Activated CD4-positive, alpha-beta memory T cell treated with anti-CD3 and anti-CD28 coated beads, Interleukin-2, amount 10 ng/mL, durations not matched to agents 7 days and 5 days (primary cell): ENCODE results near the gene TMEM213. TPM values are rescaled to one million over a fixed set of nuclear protein-coding genes. Genes with fewer than 3 reads are reported as not detected.
"Not testable (repeated sequence)": the region's sequence is repeated elsewhere in the genome, so short reads cannot be mapped to it uniquely, and the experiment has no call there.

Source experiments
- CTCF ChIA-PET: fragments of 350-600 bp; sonication (Branson Sonifier 250); formaldehyde crosslinking; loops from one replicate; lab custom pipeline; 2021; ENCODE audit warnings: antibody characterized with exemption, inconsistent platforms; lab: Charles Lee
- POLR2A ChIA-PET: fragments of 350-600 bp; sonication (Branson Sonifier 250); formaldehyde crosslinking; loops from one replicate; lab custom pipeline; 2021; ENCODE audit warnings: antibody characterized with exemption; lab: Charles Lee
- DNase-seq: peaks from one replicate; pipeline ENCODE4 v3.0.0-alpha.2; 2020
- H3K27ac Mint-ChIP-seq: one replicate; pipeline ENCODE4 v1.8.0; 2021; ENCODE audit warnings: mild to moderate bottlenecking, mixed read lengths
- H3K27me3 Mint-ChIP-seq: one replicate; pipeline ENCODE4 v1.8.0; 2021; ENCODE audit warnings: mixed read lengths
- H3K36me3 Mint-ChIP-seq: one replicate; pipeline ENCODE4 v1.8.0; 2021; ENCODE audit warnings: low read depth, mixed read lengths
- H3K4me1 Mint-ChIP-seq: one replicate; pipeline ENCODE4 v1.8.0; 2021; ENCODE audit warnings: mixed read lengths
- H3K4me3 Mint-ChIP-seq: one replicate; pipeline ENCODE4 v1.8.0; 2021; ENCODE audit warnings: mild to moderate bottlenecking, mixed read lengths
- H3K9me3 Mint-ChIP-seq: one replicate; pipeline ENCODE4 v1.8.0; 2021; ENCODE audit warnings: mixed read lengths
- total RNA-seq, 2 experiments: library from RNA; stranded (reverse); gene quantifications; one replicate each; pipeline ENCODE4 v1.2.3, GENCODE V29; 2021

The TMEM213 gene
- total RNA-seq, 2 experiments from 2014 or later: 0.73 to 1.1 TPM

DNA sequence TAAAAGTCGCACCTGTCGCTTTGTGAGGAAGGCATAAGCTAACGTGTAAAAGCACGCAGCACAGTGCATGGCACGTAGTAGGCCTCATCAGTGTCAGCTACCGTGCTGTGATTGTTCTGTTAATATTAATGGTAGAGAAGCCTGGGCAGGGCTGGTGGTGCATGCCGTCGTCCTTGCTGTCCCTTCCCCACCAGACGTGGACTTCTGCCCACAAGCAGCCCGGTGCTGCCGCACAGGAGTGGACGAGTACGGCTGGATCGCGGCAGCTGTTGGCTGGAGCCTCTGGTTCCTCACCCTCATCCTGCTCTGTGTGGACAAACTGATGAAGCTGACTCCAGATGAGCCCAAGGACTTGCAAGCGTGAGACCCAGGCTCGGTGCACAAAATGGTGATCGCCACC, 4.9 kb downstream of the TMEM213 start:
- ChIA-PET POLR2A (no interaction called here), CTCF (interaction anchor here (0.9 kb wide), 1 partner anchor 63 kb away, joined by 3 read pairs; no protein-coding TSS in a partner anchor)
- no peaks in the 10 kb centered on the region for H3K9me3 Mint-ChIP-seq
- H3K4me1 Mint-ChIP-seq: peaks cover 24% of the 10 kb centered on the region
- H3K4me3 Mint-ChIP-seq: no peak overlapping the region
- no peak overlapping the region for H3K27ac Mint-ChIP-seq
- no peaks in the 10 kb centered on the region for H3K36me3 Mint-ChIP-seq
- H3K27me3 Mint-ChIP-seq: peaks cover 5% of the 10 kb centered on the region
- DNase-seq: no peak

GRCh38 chr7:138804618-138805017, 6.8 kb downstream of the TMEM213 start:
- no peak overlapping the region for H3K4me3 Mint-ChIP-seq
- CTCF ChIA-PET: no interaction called here
- H3K4me1 Mint-ChIP-seq: peaks cover 13% of the 10 kb centered on the region
- POLR2A ChIA-PET: no interaction called here
- DNase-seq: no peak
- H3K27ac Mint-ChIP-seq: no peak overlapping the region
- no peaks in the 10 kb centered on the region for H3K36me3 Mint-ChIP-seq
- H3K9me3 Mint-ChIP-seq: no peaks in the 10 kb centered on the region
- H3K27me3 Mint-ChIP-seq: peaks cover 3% of the 10 kb centered on the region

- Mint-ChIP-seq H3K36me3 (peaks cover 5% of the 10 kb centered on the region), H3K27ac (no peak overlapping the region), H3K4me3 (no peak overlapping the region), H3K4me1 (peaks cover 26% of the 10 kb centered on the region), H3K27me3 (no peaks in the 10 kb centered on the region), H3K9me3 (peaks cover 3% of the 10 kb centered on the region)
- no peak for DNase-seq
- ChIA-PET POLR2A (no interaction called here), CTCF (no interaction called here)
These were observed 11.6 kb downstream of the TMEM213 start for GRCh38 chr7:138809346-138809745.

- H3K4me1 Mint-ChIP-seq: peaks cover 26% of the 10 kb centered on the region
- CTCF ChIA-PET, H3K36me3 Mint-ChIP-seq, H3K4me3 Mint-ChIP-seq, H3K27ac Mint-ChIP-seq, H3K9me3 Mint-ChIP-seq, POLR2A ChIA-PET, H3K27me3 Mint-ChIP-seq, DNase-seq: not testable (repeated sequence)
These were observed 13.5 kb downstream of the TMEM213 start for GRCh38 chr7:138811327-138811726.

GRCh38 chr7:138813945-138814344, 16.2 kb downstream of the TMEM213 start:
- peaks cover 31% of the 10 kb centered on the region for H3K4me1 Mint-ChIP-seq
- H3K36me3 Mint-ChIP-seq: peaks cover 10% of the 10 kb centered on the region
- no peak for DNase-seq
- ChIA-PET CTCF (interaction anchor here (1.2 to 2.1 kb wide), 2 partner anchors 73 to 75 kb away, joined by 4 to 6 read pairs; no protein-coding TSS in a partner anchor), POLR2A (interaction anchor here (1.0 to 1.3 kb wide), 2 partner anchors 13 to 49 kb away, joined by 3 read pairs; no protein-coding TSS in a partner anchor)
- H3K27ac Mint-ChIP-seq: peak overlapping the region; percentile 56
- peaks cover 3% of the 10 kb centered on the region for H3K9me3 Mint-ChIP-seq
- no peak overlapping the region for H3K4me3 Mint-ChIP-seq
- H3K27me3 Mint-ChIP-seq: no peaks in the 10 kb centered on the region

DNA sequence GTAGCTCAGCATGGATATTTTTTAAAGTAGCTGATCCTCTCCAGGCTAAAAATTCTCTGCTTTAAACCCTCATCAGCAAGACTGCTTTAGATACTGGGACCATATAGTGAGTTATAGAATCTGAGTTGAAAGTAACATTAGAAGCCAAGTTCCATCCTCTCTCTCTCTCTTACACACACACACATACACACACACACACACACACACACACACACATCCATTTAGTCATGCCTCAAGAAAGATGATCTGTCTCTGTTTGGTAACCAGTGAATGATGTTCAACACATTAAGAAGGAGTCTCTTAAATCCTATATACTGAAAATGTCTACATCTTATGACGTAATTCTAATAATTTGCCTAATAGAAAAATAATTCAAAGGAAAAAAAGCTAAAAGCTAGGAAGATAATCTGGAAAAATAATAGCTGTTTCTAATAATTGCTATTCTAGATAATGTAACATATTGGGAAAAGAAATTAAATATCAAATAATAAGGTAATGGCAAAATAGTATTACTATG, 17.1 kb downstream of the TMEM213 start:
- CTCF ChIA-PET: interaction anchor here (1.2 to 2.1 kb wide), 2 partner anchors 72 to 76 kb away, joined by 4 to 6 read pairs; no protein-coding TSS in a partner anchor
- Mint-ChIP-seq H3K27me3 (no peaks in the 10 kb centered on the region), H3K9me3 (peaks cover 3% of the 10 kb centered on the region), H3K4me1 (peaks cover 31% of the 10 kb centered on the region), H3K27ac (no peak overlapping the region), H3K36me3 (peaks cover 10% of the 10 kb centered on the region), H3K4me3 (no peak overlapping the region)
- POLR2A ChIA-PET: interaction anchor here (1.0 kb wide), 1 partner anchor 12 kb away, joined by 3 read pairs; no protein-coding TSS in a partner anchor
- DNase-seq: no peak

- Mint-ChIP-seq H3K27ac (no peak overlapping the region), H3K4me3 (no peak overlapping the region), H3K27me3 (peaks cover 1% of the 10 kb centered on the region), H3K36me3 (peaks cover 10% of the 10 kb centered on the region), H3K4me1 (peaks cover 31% of the 10 kb centered on the region), H3K9me3 (peaks cover 3% of the 10 kb centered on the region)
- ChIA-PET CTCF (no interaction called here), POLR2A (interaction anchor here (1.1 kb wide), 1 partner anchor 64 kb away, joined by 4 read pairs; no protein-coding TSS in a partner anchor)
- DNase-seq: no peak
These were observed 18.9 kb downstream of the TMEM213 start for GRCh38 chr7:138816650-138817049.

GRCh38 chr7:138819625-138820024, 21.8 kb downstream of the TMEM213 start:
- H3K36me3 Mint-ChIP-seq: peaks cover 5% of the 10 kb centered on the region
- no peaks in the 10 kb centered on the region for H3K9me3 Mint-ChIP-seq
- DNase-seq: no peak
- peaks cover 5% of the 10 kb centered on the region for H3K27me3 Mint-ChIP-seq
- ChIA-PET POLR2A (no interaction called here), CTCF (no interaction called here)
- H3K27ac Mint-ChIP-seq: no peak overlapping the region
- peaks cover 15% of the 10 kb centered on the region for H3K4me1 Mint-ChIP-seq
- no peak overlapping the region for H3K4me3 Mint-ChIP-seq

GRCh38 chr7:138821912-138822311, 24.1 kb downstream of the TMEM213 start:
- CTCF ChIA-PET: no interaction called here
- POLR2A ChIA-PET: interaction anchor here (0.6 kb wide), 1 partner anchor 453 kb away, joined by 3 read pairs; no protein-coding TSS in a partner anchor
- H3K4me3 Mint-ChIP-seq: no peak overlapping the region

GRCh38 chr7:138822867-138823535, 25.2 kb downstream of the TMEM213 start:
- DNase-seq: no peak
- Mint-ChIP-seq H3K4me1 (peaks cover 11% of the 10 kb centered on the region), H3K9me3 (peaks cover 6% of the 10 kb centered on the region), H3K36me3 (peaks cover 2% of the 10 kb centered on the region), H3K27ac (no peak overlapping the region), H3K27me3 (peaks cover 21% of the 10 kb centered on the region), H3K4me3 (no peak overlapping the region)
- CTCF ChIA-PET: no interaction called here
- POLR2A ChIA-PET: no interaction called here

More at GRCh38 chr7:138821912-138822311, 24.1 kb downstream of the TMEM213 start:
- H3K4me1 Mint-ChIP-seq: peaks cover 11% of the 10 kb centered on the region
- H3K9me3 Mint-ChIP-seq: peaks cover 3% of the 10 kb centered on the region
- DNase-seq: no peak
- H3K27ac Mint-ChIP-seq: no peak overlapping the region
- peaks cover 14% of the 10 kb centered on the region for H3K27me3 Mint-ChIP-seq
- peaks cover 3% of the 10 kb centered on the region for H3K36me3 Mint-ChIP-seq

DNA sequence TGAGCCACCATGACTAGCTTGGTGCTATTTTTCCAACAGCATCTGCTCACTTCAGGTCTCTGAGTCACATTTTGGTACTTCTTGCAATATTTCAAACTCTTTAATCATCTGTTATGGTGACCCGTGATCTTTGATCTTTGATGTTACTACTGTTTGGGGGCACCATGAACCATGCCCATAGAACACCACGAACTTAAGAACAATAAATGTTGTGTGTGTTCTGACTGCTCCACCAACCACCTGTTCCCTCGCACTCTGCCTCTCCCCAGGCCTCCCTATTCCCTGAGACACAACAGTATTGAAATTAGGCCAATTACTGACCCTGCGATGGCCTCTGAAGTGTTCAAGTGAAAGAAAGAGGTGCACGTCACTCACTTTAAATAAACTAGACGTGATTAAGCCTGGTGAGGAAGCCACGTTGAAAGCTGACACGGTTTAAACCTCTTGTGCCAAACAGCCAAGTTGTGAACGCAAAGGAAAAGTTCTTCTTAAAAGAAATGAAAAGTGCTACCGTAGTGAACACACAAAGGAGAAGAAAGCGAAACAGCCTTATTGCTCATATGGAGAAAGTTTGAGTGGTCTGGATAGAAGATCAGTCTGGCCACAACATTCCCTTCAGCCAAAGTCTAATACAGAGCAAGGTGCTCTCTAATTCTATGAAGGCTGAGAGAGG, 27.4 kb downstream of the TMEM213 start:
- peaks cover 11% of the 10 kb centered on the region for H3K4me1 Mint-ChIP-seq
- peaks cover 28% of the 10 kb centered on the region for H3K27me3 Mint-ChIP-seq
- CTCF ChIA-PET: no interaction called here
- no peak for DNase-seq
- POLR2A ChIA-PET: no interaction called here
- H3K36me3 Mint-ChIP-seq: no peaks in the 10 kb centered on the region
- no peak overlapping the region for H3K27ac Mint-ChIP-seq
- H3K9me3 Mint-ChIP-seq: peaks cover 6% of the 10 kb centered on the region
- no peak overlapping the region for H3K4me3 Mint-ChIP-seq

DNA sequence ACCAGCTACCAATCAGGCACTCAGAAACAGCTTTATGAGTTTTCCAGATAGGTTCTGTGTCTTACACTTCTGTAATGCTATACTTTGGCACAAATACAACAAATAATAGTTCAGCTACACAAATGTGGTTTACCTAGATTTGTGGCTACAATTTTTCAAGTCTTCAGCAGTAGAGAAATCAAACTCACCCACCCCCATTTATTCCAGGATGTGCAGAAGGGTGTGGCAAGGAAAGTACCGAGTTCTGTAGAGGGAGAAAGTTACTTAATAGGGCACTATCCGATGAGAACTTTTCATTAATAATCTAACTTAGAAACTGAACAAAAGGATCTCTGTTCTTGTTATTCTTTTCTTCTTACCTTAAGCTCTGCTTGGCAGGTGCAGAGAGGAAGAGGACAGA, 30.5 kb downstream of the TMEM213 start:
- H3K4me1 Mint-ChIP-seq: peaks cover 16% of the 10 kb centered on the region
- H3K9me3 Mint-ChIP-seq: peaks cover 6% of the 10 kb centered on the region
- POLR2A ChIA-PET: no interaction called here
- H3K36me3 Mint-ChIP-seq: no peaks in the 10 kb centered on the region
- H3K27me3 Mint-ChIP-seq: peaks cover 46% of the 10 kb centered on the region
- CTCF ChIA-PET: no interaction called here
- no peak for DNase-seq
- H3K27ac Mint-ChIP-seq: no peak overlapping the region
- no peak overlapping the region for H3K4me3 Mint-ChIP-seq

DNA sequence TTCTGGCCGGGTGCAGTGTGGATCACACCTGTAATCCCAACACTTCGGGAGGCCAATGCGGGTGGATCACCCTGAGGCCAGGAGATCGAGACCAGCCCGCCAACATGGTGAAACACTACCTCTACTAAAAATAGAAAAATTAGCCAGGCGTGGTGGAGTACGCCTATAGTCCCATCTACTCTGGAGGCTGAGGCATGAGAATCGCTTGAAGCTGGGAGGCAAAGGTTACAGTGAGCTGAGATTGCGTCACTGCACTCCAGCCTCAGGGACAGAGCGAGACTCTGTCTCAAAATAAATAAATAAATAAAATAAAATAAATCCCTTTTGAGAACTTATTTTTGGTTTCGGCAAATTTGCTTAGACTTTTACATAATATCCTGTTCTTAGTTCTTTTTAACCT, 31.5 kb downstream of the TMEM213 start:
- no peak overlapping the region for H3K4me3 Mint-ChIP-seq
- H3K36me3 Mint-ChIP-seq: no peaks in the 10 kb centered on the region
- no peak for DNase-seq
- H3K4me1 Mint-ChIP-seq: peaks cover 25% of the 10 kb centered on the region
- H3K27me3 Mint-ChIP-seq: peaks cover 51% of the 10 kb centered on the region
- peaks cover 6% of the 10 kb centered on the region for H3K9me3 Mint-ChIP-seq
- no peak overlapping the region for H3K27ac Mint-ChIP-seq
- CTCF ChIA-PET: no interaction called here
- POLR2A ChIA-PET: no interaction called here
